Cardiac muscle cell (in vitro differentiated cells and primary cell): Measurements from ENCODE around the gene DNTT. TPM values are rescaled to one million over a fixed set of nuclear protein-coding genes. Genes with fewer than 3 reads are reported as not detected.

Experiments used
- DNase-seq, 2 donors: peaks; one replicate each; pipeline versions ENCODE4 v3.0.0 to v3.0.0-alpha.2; 2010 to 2017; ENCODE audit warnings: low read depth in 1 of 2, low spot score in 1 of 2
- H3K27ac ChIP-seq: fragments of 200-600 bp; sonication (generic); 2 replicates; pipeline ENCODE4 v1.5.1; 2016
- H3K27me3 ChIP-seq: fragments of 200-600 bp; sonication (generic); 2 replicates; pipeline ENCODE4 v1.6.0; 2016; ENCODE audit warnings: control low read depth
- H3K36me3 ChIP-seq: fragments of 200-600 bp; sonication (generic); 2 replicates; pipeline ENCODE4 v1.5.1; 2016; ENCODE audit warnings: control low read depth
- H3K4me1 ChIP-seq: fragments of 200-600 bp; sonication (generic); 2 replicates; pipeline ENCODE4 v1.8.1; 2017; ENCODE audit warnings: low read depth, mild to moderate bottlenecking, mixed run types
- H3K4me3 ChIP-seq: fragments of 200-600 bp; sonication (generic); 2 replicates; pipeline ENCODE4 v1.5.1; 2016; ENCODE audit warnings: mild to moderate bottlenecking
- H3K9me3 ChIP-seq: fragments of 200-600 bp; sonication (generic); 2 replicates; pipeline ENCODE4 v1.5.1; 2017; ENCODE audit warnings: low read depth, mild to moderate bottlenecking, control low read depth
- polyA plus RNA-seq: library from polyadenylated mRNA; unstranded; fragments of >200 nt; fragmentation: Nextera tagmentation; extraction: Ambion mirVana; gene quantifications from 2 replicates; pipeline ENCODE4 v1.2.1, GENCODE V29; 2016
- total RNA-seq: library from RNA; depleted of rRNA; stranded (reverse); fragments of >200 nt; gene quantifications from 2 replicates; pipeline ENCODE4 v1.2.3, GENCODE V29; 2016
- TF ChIP-seq, protein P1 (sequence below): IDR thresholded peaks from 2 replicates; pipeline ENCODE4 v1.5.1; 2012; ENCODE audit warnings: low read depth, mild to moderate bottlenecking, low read length

Gene DNTT
- total and polyA plus RNA-seq, 2 experiments from 2014 or later: not detected

- Histone ChIP-seq H3K4me3 (no peak overlapping the region), H3K9me3 (no peaks in the 10 kb centered on the region), H3K36me3 (no peaks in the 10 kb centered on the region), H3K4me1 (no peaks in the 10 kb centered on the region), H3K27me3 (peaks cover 7% of the 10 kb centered on the region), H3K27ac (no peak overlapping the region)
- TF ChIP-seq, protein P1, sequence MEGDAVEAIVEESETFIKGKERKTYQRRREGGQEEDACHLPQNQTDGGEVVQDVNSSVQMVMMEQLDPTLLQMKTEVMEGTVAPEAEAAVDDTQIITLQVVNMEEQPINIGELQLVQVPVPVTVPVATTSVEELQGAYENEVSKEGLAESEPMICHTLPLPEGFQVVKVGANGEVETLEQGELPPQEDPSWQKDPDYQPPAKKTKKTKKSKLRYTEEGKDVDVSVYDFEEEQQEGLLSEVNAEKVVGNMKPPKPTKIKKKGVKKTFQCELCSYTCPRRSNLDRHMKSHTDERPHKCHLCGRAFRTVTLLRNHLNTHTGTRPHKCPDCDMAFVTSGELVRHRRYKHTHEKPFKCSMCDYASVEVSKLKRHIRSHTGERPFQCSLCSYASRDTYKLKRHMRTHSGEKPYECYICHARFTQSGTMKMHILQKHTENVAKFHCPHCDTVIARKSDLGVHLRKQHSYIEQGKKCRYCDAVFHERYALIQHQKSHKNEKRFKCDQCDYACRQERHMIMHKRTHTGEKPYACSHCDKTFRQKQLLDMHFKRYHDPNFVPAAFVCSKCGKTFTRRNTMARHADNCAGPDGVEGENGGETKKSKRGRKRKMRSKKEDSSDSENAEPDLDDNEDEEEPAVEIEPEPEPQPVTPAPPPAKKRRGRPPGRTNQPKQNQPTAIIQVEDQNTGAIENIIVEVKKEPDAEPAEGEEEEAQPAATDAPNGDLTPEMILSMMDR: no peak
- no peak for DNase-seq
Observed at GRCh38 chr10:96369890-96370583, 65.8 kb downstream of the DNTT start.

DNA sequence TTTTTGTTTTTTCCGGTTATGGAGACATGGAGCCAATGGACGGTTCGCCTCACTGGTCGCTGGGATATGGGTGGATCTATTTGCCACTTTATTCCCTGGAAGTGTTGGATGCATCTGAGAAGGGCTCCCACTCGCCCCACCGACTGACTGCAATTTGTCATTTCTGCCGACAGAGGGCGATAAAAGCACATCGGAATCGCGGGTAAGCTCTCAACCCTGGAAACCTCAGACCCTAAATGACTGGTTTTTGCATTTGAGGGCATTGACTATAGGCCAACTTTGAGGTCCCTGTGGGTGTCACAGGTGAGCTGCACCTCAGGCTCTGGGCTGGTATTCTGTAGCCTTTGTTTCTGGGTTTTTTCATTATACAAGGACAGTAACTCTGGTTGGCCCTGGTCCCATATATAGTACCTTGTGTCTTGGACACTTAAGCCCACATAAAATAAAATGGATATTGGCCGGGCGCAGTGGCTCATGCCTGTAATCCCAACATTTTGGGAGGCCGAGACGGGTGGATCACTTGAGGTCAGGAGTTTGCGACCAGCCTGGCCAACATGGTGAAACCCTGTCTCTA, 66.4 kb downstream of the DNTT start:
- DNase-seq: peak; percentile 59 to 61
- H3K36me3 ChIP-seq: no peaks in the 10 kb centered on the region
- TF ChIP-seq, protein P1: peak; percentile 84
- H3K4me1 ChIP-seq: no peaks in the 10 kb centered on the region
- H3K27me3 ChIP-seq: peaks cover 7% of the 10 kb centered on the region
- H3K9me3 ChIP-seq: no peaks in the 10 kb centered on the region
- H3K4me3 ChIP-seq: no peak overlapping the region
- H3K27ac ChIP-seq: no peak overlapping the region

DNA sequence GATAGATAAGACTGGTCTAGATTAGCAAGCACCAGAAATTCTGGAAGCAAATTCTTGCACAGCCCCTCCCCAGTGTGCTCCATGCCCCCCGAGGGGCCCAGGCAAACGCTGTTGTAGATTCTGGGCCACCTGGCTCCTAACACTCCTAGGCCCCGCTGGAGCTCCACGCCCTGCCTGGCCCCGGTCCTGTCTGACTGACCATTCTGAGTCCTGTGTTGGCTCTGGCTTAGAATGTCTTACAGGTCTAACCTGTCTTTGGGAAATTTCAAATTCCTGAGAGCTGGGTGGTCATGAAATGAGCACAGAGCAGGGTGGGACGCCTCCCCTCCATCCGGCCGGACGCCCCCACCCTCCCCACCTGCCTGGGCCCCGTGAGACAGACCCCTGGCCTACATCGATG, 67.1 kb downstream of the DNTT start:
- DNase-seq: no peak
- H3K4me1 ChIP-seq: no peaks in the 10 kb centered on the region

GRCh38 chr10:96374004-96374403, 69.8 kb downstream of the DNTT start:
- TF ChIP-seq, protein P1: no peak
- no peak for DNase-seq
- no peaks in the 10 kb centered on the region for H3K4me1 ChIP-seq
- peaks cover 7% of the 10 kb centered on the region for H3K27me3 ChIP-seq
- no peak overlapping the region for H3K27ac ChIP-seq
- H3K36me3 ChIP-seq: no peaks in the 10 kb centered on the region
- no peaks in the 10 kb centered on the region for H3K9me3 ChIP-seq
- H3K4me3 ChIP-seq: no peak overlapping the region

More for the DNA sequence above, 67.1 kb downstream of the DNTT start:
- Histone ChIP-seq H3K36me3 (no peaks in the 10 kb centered on the region), H3K4me3 (no peak overlapping the region), H3K27ac (no peak overlapping the region), H3K9me3 (no peaks in the 10 kb centered on the region), H3K27me3 (peaks cover 7% of the 10 kb centered on the region)
- TF ChIP-seq, protein P1: no peak

GRCh38 chr10:96374639-96374984, 70.4 kb downstream of the DNTT start:
- peak overlapping the region; percentile 35 for H3K4me3 ChIP-seq
- no peaks in the 10 kb centered on the region for H3K36me3 ChIP-seq
- DNase-seq: peak in 1 of 2 donors; percentile 38
- H3K4me1 ChIP-seq: no peaks in the 10 kb centered on the region
- no peaks in the 10 kb centered on the region for H3K9me3 ChIP-seq
- TF ChIP-seq, protein P1: no peak
- no peak overlapping the region for H3K27ac ChIP-seq
- H3K27me3 ChIP-seq: peaks cover 7% of the 10 kb centered on the region
